GM21381 (cell line): Measurements from ENCODE around the gene C16orf87.

Experiments
- ATAC-seq: cut with Tn5 transposase; IDR thresholded peaks from one replicate; pipeline ENCODE4 v1.9.1; 2021; ENCODE audit warnings: mild to moderate bottlenecking, moderate library complexity; ENCODE audit not compliant: unreplicated experiment

Gene C16orf87

GRCh38 chr16:46759309-46759708 is 71.7 kb downstream of the C16orf87 start:
- no peak for ATAC-seq

GRCh38 chr16:46757339-46758050 is 73.5 kb downstream of the C16orf87 start:
- no peak for ATAC-seq

- ATAC-seq: no peak
Measured at GRCh38 chr16:46756772-46757171, 74.2 kb downstream of the C16orf87 start.

- no peak for ATAC-seq
Measured at GRCh38 chr16:46753015-46753414, 78.0 kb downstream of the C16orf87 start.

GRCh38 chr16:46751381-46751780 is 79.6 kb downstream of the C16orf87 start:
- ATAC-seq: no peak

GRCh38 chr16:46748775-46749705 is 81.9 kb downstream of the C16orf87 start:
- ATAC-seq: no peak

GRCh38 chr16:46747777-46748651 is 83.0 kb downstream of the C16orf87 start, which contains the start of gene MYLK3:
MYLK3 (minus strand) TSS chr16:46748344; CDS start chr16:46748193, 151 bp downstream.
- no peak for ATAC-seq

GRCh38 chr16:46746821-46747776 is 83.9 kb downstream of the C16orf87 start:
- ATAC-seq: no peak
